ENCODE results near the gene LSM14A. TPM values are rescaled to one million over a fixed set of nuclear protein-coding genes. Genes with fewer than 3 reads are reported as not detected.

Gene LSM14A
- total and polyA plus RNA-seq, 2 of the 8 experiments (the other 6 are each of a cell fraction or from before 2014, with no cell fraction given): 117 to 195 TPM

GRCh38 chr19:34222386-34222785, 50.1 kb downstream of the LSM14A start (continued):
- TF ChIP-seq SIN3A (conservative IDR thresholded peaks at IDR 0.05 in 1 of 2, IDR thresholded peaks at IDR 0.05 in 1 of 2; ENCODE audit: low read depth in 1 of 2, low read length in 2 of 2) (no peak), NANOG (IDR thresholded peaks at IDR 0.05; ENCODE audit: insufficient read depth, low read depth, low read length, poor library complexity, severe bottlenecking) (no peak), TEAD4 (IDR thresholded peaks at IDR 0.05; ENCODE audit: low read depth, low read length) (no peak), EGR1 (IDR thresholded peaks at IDR 0.05; ENCODE audit: borderline replicate concordance, low read depth, low read length) (no peak), TAF1 (IDR thresholded peaks at IDR 0.05; ENCODE audit: low read depth, low read length) (no peak), JUN (IDR thresholded peaks at IDR 0.05; ENCODE audit: low read depth, low read length) (no peak), ZNF274 (IDR thresholded peaks at IDR 0.05; ENCODE audit: borderline replicate concordance, extremely low read depth, low read length) (no peak), EZH2 (IDR thresholded peaks at IDR 0.05; ENCODE audit: low read depth, low read length, severe bottlenecking) (no peak), POLR2AphosphoS5 (IDR thresholded peaks at IDR 0.05; ENCODE audit: low read depth, low read length) (no peak), ATF2 (IDR thresholded peaks at IDR 0.05; ENCODE audit: low read length) (no peak)
